GM21526 (cell line): ENCODE results near the gene DPYSL3.

Source experiments
- ATAC-seq: cut with Tn5 transposase; IDR thresholded peaks from one replicate; pipeline ENCODE4 v1.9.1; 2021; ENCODE audit warnings: moderate library complexity; ENCODE audit not compliant: unreplicated experiment, low FRiP score

DPYSL3 gene

GRCh38 chr5:147515269-147515668 lies 5.4 kb upstream of the DPYSL3 start:
- no peak for ATAC-seq

- no peak for ATAC-seq
Measured at GRCh38 chr5:147512659-147513379, 3.0 kb upstream of the DPYSL3 start.

GRCh38 chr5:147510885-147511284 lies 1.0 kb upstream of the DPYSL3 start:
- no peak for ATAC-seq

- ATAC-seq, result no peak
Measured at GRCh38 chr5:147509041-147509709, 693 bp downstream of the DPYSL3 start.

- ATAC-seq, result no peak
Measured at GRCh38 chr5:147508711-147509040, 1.2 kb downstream of the DPYSL3 start.

- ATAC-seq, result no peak
Measured at GRCh38 chr5:147507480-147508126, 2.3 kb downstream of the DPYSL3 start.

GRCh38 chr5:147504535-147504934 lies 5.3 kb downstream of the DPYSL3 start:
- no peak for ATAC-seq

- ATAC-seq, result no peak
Measured at GRCh38 chr5:147504011-147504410, 5.9 kb downstream of the DPYSL3 start.

- no peak for ATAC-seq
Measured at GRCh38 chr5:147490989-147491388, 18.9 kb downstream of the DPYSL3 start.

GRCh38 chr5:147487031-147487750 lies 22.7 kb downstream of the DPYSL3 start:
- ATAC-seq, result no peak

- no peak for ATAC-seq
Measured at GRCh38 chr5:147485814-147486213, 24.1 kb downstream of the DPYSL3 start.

- no peak for ATAC-seq
Measured at GRCh38 chr5:147485046-147485445, 24.8 kb downstream of the DPYSL3 start.

- ATAC-seq, result no peak
Measured at GRCh38 chr5:147484708-147485020, 25.2 kb downstream of the DPYSL3 start.

GRCh38 chr5:147483961-147484707 lies 25.7 kb downstream of the DPYSL3 start:
- ATAC-seq, result no peak

GRCh38 chr5:147483188-147483790 lies 26.6 kb downstream of the DPYSL3 start:
- no peak for ATAC-seq

GRCh38 chr5:147482706-147483180 lies 27.1 kb downstream of the DPYSL3 start:
- no peak for ATAC-seq

GRCh38 chr5:147481874-147482705 lies 27.8 kb downstream of the DPYSL3 start:
- peak; percentile 83 for ATAC-seq

- ATAC-seq, result peak; percentile 11
Measured at GRCh38 chr5:147481376-147481775, 28.5 kb downstream of the DPYSL3 start.

GRCh38 chr5:147479949-147480348 lies 29.9 kb downstream of the DPYSL3 start:
- no peak for ATAC-seq
